HG03575 (cell line): ENCODE data around the gene PAFAH1B2.
"Not testable (repeated sequence)": the region's sequence is repeated elsewhere in the genome, so short reads cannot be mapped to it uniquely, and the experiment has no call there.

Experiments
- ATAC-seq: cut with Tn5 transposase; IDR thresholded peaks from one replicate; pipeline ENCODE4 v1.9.1; 2021; ENCODE audit not compliant: unreplicated experiment, insufficient number of reproducible peaks, low FRiP score; ENCODE audit errors: extremely low read depth

Gene PAFAH1B2

GRCh38 chr11:117170210-117170609 lies 26.1 kb downstream of the PAFAH1B2 start:
- no peak for ATAC-seq

DNA sequence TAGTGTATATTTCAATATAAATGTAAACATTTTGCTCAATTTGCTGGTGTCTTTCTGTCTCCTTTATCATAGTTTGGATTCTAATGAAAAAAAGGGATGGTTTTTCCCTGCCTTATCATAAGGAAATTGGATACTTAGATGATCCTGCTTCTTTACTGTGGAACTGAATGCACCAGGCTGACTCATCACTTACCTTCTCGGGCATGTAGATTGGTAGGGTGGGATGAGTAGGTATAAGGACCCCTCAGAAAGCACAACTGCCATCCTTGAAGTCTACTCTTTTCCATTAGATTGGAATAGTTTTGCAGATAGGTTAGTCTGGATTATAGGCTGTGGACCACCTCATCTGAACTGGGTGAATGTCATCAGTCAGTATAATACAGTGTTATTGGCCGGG lies 26.9 kb downstream of the PAFAH1B2 start:
- ATAC-seq: no peak

GRCh38 chr11:117171404-117172061 lies 27.4 kb downstream of the PAFAH1B2 start:
- ATAC-seq: no peak

DNA sequence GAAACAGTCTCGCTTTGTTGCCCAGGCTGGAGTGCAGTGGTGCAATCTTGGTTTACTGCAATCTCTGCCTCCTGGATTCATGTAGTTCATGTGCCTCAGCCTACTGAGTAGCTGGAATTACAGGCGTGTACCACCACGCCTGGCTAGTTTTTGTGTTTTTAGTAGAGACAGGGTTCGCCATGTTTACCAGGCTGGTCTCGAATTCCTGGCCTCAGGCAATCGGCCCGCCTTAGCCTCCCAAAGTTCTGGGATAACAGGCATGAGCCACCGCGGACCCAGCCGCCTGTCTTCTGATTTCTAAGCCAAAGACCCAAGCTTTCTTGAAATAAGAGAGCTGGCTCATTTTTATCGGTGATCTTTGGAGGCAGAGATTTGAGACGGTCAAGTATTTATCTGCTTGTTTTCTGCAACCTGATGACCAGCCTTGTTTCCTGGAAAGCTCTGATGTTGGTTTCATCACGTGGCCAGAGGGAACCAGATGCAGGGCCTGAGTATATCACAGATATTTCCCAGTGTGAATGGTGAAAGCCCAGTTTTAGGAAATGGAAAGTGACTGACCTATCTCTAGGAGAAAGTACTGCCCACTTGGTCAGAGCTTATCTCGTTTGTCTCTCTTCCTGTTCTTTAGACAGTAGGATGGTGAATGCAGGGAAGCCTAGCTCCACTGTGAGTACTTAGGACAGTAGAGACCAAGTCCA lies 28.8 kb downstream of the PAFAH1B2 start:
- no peak for ATAC-seq

- no peak for ATAC-seq
These were observed 31.0 kb downstream of the PAFAH1B2 start for GRCh38 chr11:117175104-117175503.

DNA sequence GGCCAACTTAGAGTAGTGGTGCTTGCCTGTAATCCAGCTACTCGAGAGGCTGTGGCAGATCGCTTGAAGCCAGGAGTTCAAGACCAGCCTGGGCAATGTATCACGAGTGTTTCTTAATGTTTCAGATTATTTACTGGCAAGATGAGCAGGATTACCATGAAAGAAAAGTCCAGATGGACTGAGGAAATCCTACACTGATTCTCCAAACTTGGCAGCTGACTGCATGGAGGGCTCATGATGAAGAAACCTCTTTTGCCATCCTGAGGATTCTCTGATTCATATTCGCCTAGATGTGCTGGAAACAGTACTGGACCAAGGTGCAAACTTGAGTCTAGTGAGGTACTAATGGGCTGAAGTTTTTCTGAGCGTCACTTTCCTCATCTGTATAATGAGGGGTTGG lies 31.7 kb downstream of the PAFAH1B2 start:
- ATAC-seq: no peak

GRCh38 chr11:117176186-117176585 lies 32.1 kb downstream of the PAFAH1B2 start:
- no peak for ATAC-seq

DNA sequence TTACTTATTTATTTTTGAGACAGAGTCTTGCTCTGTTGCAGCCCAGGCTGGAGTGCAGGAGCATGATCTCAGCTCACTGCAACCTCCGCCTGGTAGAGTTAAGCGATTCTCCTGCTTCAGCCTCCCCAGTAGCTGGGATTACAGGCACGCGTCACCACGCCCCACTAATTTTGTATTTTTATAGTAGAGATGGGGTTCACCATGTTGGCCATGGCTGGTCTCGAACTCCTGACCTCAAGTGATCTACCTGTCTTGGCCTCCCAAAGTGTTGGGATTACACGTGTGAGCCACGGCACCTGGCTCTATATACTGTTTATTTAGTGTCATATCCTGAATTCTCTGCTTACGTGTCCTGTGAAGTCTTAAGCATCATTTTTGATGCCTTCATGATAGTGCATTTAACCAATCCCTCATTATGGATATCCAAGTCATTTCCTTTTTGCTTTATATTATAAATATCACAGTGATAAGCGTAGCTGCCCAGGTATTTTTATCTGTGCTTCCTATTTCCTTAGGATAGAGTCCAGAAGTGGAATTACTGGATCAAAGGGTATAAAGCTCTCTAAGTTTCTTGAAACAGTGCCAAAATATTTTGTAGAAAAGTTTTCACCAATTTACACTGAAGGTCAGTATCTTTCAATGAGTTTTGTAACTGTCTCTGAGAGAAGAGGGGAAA lies 33.6 kb downstream of the PAFAH1B2 start:
- ATAC-seq: no peak

- peak; percentile 55 for ATAC-seq
These were observed 34.3 kb downstream of the PAFAH1B2 start, which contains the start of gene SIDT2 for GRCh38 chr11:117178210-117179034. Gene SIDT2, plus strand, starts transcription at chr11:117178743. Its CDS starts 521 bp downstream, at chr11:117179264.

DNA sequence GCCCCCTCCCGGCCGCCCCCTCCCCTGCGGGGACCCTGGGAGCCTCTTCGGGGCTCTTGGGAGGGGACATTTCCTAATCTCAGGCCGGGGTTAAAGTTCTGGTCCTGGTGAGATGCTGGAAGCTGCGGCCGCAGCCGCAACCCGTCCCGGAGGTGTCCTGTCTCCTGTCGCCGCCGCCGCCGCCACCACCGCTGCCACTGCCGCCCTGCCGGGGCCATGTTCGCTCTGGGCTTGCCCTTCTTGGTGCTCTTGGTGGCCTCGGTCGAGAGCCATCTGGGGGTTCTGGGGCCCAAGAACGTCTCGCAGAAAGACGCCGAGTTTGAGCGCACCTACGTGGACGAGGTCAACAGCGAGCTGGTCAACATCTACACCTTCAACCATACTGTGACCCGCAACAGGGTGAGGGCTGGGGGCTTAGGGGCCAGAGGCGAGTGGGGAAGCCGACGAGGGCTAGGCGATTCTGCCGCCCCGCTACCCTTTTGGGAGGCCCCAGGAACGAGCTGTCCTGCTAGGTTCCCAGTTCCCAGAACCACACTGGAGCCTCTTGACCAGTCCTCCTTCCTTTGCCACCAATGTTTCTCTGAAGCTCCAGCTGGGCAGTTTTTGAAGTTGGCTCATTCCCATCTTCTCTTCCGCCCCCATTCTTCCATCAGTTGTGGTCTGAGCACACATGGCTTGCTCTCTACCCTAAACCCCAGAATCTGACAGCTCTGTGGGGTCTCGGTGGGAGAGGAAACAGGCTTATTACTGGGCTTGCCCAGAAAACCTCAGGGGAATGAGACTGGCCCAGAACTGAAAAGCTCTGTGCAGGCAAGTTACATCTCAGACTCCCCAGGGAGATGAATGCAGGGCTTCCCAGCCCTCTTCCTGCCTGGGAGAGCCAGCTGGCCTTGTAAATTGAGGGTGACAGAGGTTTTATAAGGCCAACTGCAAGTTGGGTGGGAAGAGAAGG lies 35.2 kb downstream of the PAFAH1B2 start:
- ATAC-seq: no peak

DNA sequence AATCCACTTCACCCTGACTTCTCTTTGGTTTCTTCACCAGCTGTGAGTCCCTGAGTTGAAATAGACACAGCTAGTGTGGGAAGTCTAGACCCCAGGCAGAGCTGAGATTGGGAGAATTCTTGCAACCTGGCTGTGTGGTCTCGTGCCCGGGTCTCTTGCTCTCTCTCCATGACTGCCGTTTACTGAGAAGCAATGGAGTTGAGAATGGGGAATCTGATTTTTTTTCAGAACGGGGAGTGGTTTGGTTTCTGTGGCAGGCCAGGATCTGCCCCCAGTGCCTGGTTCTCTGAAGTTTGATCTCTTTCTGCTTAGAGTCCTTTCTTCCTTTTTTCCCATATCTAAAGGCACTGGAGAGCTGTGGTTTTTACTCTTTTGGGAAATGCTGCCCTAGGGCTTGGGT lies 35.9 kb downstream of the PAFAH1B2 start:
- no peak for ATAC-seq

- no peak for ATAC-seq
These were observed 36.8 kb downstream of the PAFAH1B2 start for GRCh38 chr11:117180661-117181585.

- ATAC-seq: no peak
These were observed 37.8 kb downstream of the PAFAH1B2 start for GRCh38 chr11:117181586-117182550.

GRCh38 chr11:117182551-117182935 lies 38.5 kb downstream of the PAFAH1B2 start:
- ATAC-seq: no peak

DNA sequence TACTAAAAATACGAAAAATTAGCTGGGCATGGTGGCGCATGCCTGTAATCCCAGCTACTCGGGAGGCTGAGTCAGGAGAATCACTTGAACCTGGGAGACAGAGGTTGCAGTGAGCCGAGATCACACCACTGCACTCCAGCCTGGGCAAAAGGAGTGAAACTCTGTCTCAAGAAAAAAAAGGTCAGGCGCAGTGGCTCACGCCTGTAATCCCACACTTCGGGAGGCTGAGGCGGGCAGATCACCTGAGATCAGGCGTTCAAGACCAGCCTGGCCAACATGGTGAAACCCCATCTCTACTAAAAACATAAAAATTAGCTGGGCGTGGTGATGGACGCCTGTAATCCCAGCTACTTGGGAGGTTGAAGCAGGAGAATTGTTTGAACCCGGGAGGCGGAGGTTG lies 39.1 kb downstream of the PAFAH1B2 start:
- not testable (repeated sequence) for ATAC-seq

- no peak for ATAC-seq
These were observed 39.8 kb downstream of the PAFAH1B2 start for GRCh38 chr11:117183724-117184349.
